HepG2 (cell line): ENCODE data around the gene ELP5. TPM values are rescaled to one million over a fixed set of nuclear protein-coding genes. Genes with fewer than 3 reads are reported as not detected.

Experiments
- CENPT ChIP-seq: sonication (generic); formaldehyde crosslinking; IDR thresholded peaks from 2 replicates; pipeline ENCODE4 v1.8.0; 2022; ENCODE audit warnings: low read depth, mild to moderate bottlenecking, moderate library complexity, missing genetic modification reagents
- FLYWCH1 ChIP-seq: sonication (generic); formaldehyde crosslinking; IDR thresholded peaks from 2 replicates; pipeline ENCODE4 v1.8.1; 2023; ENCODE audit warnings: mild to moderate bottlenecking, missing genetic modification reagents
- GABPA ChIP-seq, 2 experiments: IDR thresholded peaks; 2 replicates each; pipeline ENCODE4 v1.6.1; 2011 to 2016; ENCODE audit warnings: low read depth in 2 of 2, low read length in 1 of 2, missing biosample characterization in 1 of 2, missing genetic modification characterization in 1 of 2
- HHEX ChIP-seq: IDR thresholded peaks from 2 replicates; pipeline ENCODE4 v1.6.1; 2016; ENCODE audit warnings: control low read depth
- KLF11 ChIP-seq: IDR thresholded peaks from 2 replicates; pipeline ENCODE4 v1.6.1; 2016; ENCODE audit warnings: missing compliant biosample characterization
- PHF5A ChIP-seq: IDR thresholded peaks from one replicate; pipeline ENCODE4 v1.6.1; 2018; ENCODE audit warnings: low read depth, missing genetic modification reagents; ENCODE audit not compliant: unreplicated experiment
- RAD21 ChIP-seq: fragments of 450-650 bp; formaldehyde crosslinking; IDR thresholded peaks from 2 replicates; pipeline ENCODE4 v1.5.0; 2020; ENCODE audit warnings: mild to moderate bottlenecking
- RNF2 ChIP-seq: fragments of 450-650 bp; conservative IDR thresholded peaks from 2 replicates; pipeline ENCODE4 v1.6.1; 2016; ENCODE audit warnings: low read depth
- RXRB ChIP-seq: IDR thresholded peaks from 2 replicates; pipeline ENCODE4 v1.6.1; 2016; ENCODE audit warnings: borderline replicate concordance, missing genetic modification reagents, missing compliant biosample characterization
- SIX1 ChIP-seq: sonication (generic); formaldehyde crosslinking; IDR thresholded peaks from 2 replicates; pipeline ENCODE4 v1.4.0; 2020; ENCODE audit warnings: missing genetic modification reagents, borderline replicate concordance
- SMARCE1 ChIP-seq: fragments of 450-650 bp; IDR thresholded peaks from 2 replicates; pipeline ENCODE4 v1.6.1; 2017; ENCODE audit warnings: borderline replicate concordance
- ZBTB7A ChIP-seq: sonication (generic); formaldehyde crosslinking; IDR thresholded peaks from 2 replicates; pipeline ENCODE4 v1.8.0; 2022; ENCODE audit warnings: mild to moderate bottlenecking, missing genetic modification reagents
- ZEB1 ChIP-seq: IDR thresholded peaks from 2 replicates; pipeline ENCODE4 v1.6.1; 2012; ENCODE audit warnings: mild to moderate bottlenecking, low read depth, inconsistent platforms; ENCODE audit not compliant: insufficient replicate concordance
- ZNF143 ChIP-seq: sonication (generic); formaldehyde crosslinking; IDR thresholded peaks from 2 replicates; pipeline ENCODE4 v1.4.0; 2020; ENCODE audit warnings: missing genetic modification reagents
- ZNF451 ChIP-seq: sonication (generic); formaldehyde crosslinking; IDR thresholded peaks from 2 replicates; pipeline ENCODE4 v1.5.0; 2020; ENCODE audit warnings: mild to moderate bottlenecking, missing genetic modification reagents
- ZNF615 ChIP-seq: sonication (generic); formaldehyde crosslinking; IDR thresholded peaks from 2 replicates; pipeline ENCODE4 v1.5.0; 2020; ENCODE audit warnings: mild to moderate bottlenecking, missing genetic modification reagents, borderline replicate concordance
- polyA plus RNA-seq, 8 experiments: library from polyadenylated mRNA; depleted of rRNA in 3 of 8; stranded (reverse) in 7 of 8; unstranded in 1 of 8; fragments of >200 nt; fragmentation: Illumina TruSeq in 4 of 8; extraction: Trizol in 4 of 8; gene quantifications; 2 replicates each; pipeline versions ENCODE4 v1.2.1 to v1.2.3, GENCODE V29; 2011 to 2016; ENCODE audit warnings: low read depth in 4 of 8, missing spikeins in 1 of 8, mixed read lengths in 1 of 8; ENCODE audit not compliant: insufficient read depth in 1 of 8
- total RNA-seq, 5 experiments: library from RNA; depleted of rRNA; stranded (reverse); fragments of >200 nt; fragmentation: Illumina TruSeq; extraction: Trizol; gene quantifications; 2 replicates each; pipeline ENCODE4 v1.2.3, GENCODE V29; 2016; ENCODE audit warnings: low read depth in 1 of 5
- TF ChIP-seq, protein P1 (sequence below): sonication (generic); formaldehyde crosslinking; IDR thresholded peaks from 2 replicates; pipeline ENCODE4 v1.4.0; 2020; ENCODE audit warnings: missing genetic modification reagents, borderline replicate concordance
- TF ChIP-seq, protein P2 (sequence below): sonication (generic); formaldehyde crosslinking; IDR thresholded peaks from 2 replicates; pipeline ENCODE4 v1.9.0; 2021; ENCODE audit warnings: missing genetic modification reagents, mild to moderate bottlenecking, borderline replicate concordance
- TF ChIP-seq, protein P3 (sequence below): sonication (generic); formaldehyde crosslinking; IDR thresholded peaks from 2 replicates; pipeline ENCODE4 v1.4.0; 2020; ENCODE audit warnings: missing genetic modification reagents
- TF ChIP-seq, protein P4 (sequence below): sonication (generic); formaldehyde crosslinking; IDR thresholded peaks from 2 replicates; pipeline ENCODE4 v1.8.1; 2023; ENCODE audit warnings: mild to moderate bottlenecking, missing genetic modification reagents

ELP5 gene
- total and polyA plus RNA-seq, 2 of the 13 experiments (the other 11 are each of a cell fraction or from before 2014, with no cell fraction given), result 67.6 to 69.8 TPM

DNA sequence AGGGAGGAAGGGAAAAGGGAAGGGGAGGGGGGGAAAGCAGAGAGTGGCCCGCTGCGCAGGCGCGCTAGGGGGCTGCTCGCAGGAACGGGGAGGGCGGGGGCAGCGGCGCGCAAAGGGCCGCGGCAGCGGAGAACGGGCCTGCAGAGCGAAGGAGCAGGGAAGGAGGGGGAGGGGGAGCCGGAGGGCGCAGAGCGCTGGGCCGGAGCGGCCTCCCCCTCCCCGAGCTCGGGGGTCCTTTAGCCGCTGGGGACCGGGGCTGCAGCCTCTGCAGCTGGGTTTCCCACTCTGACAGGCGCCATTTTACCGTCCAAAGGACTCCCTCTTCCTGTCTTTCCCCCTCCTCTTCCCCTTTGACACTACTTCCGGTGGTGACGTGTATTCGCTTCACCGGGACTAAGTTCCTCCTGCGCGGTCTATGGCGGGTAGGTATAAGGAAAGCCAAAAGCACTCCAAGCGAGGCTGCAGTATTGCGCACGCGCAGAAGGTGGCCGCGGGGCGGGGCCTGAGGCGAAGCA, 297 bp upstream of the ELP5 start, which contains the start of gene CTDNEP1 (continued):
- TF ChIP-seq, protein P1, sequence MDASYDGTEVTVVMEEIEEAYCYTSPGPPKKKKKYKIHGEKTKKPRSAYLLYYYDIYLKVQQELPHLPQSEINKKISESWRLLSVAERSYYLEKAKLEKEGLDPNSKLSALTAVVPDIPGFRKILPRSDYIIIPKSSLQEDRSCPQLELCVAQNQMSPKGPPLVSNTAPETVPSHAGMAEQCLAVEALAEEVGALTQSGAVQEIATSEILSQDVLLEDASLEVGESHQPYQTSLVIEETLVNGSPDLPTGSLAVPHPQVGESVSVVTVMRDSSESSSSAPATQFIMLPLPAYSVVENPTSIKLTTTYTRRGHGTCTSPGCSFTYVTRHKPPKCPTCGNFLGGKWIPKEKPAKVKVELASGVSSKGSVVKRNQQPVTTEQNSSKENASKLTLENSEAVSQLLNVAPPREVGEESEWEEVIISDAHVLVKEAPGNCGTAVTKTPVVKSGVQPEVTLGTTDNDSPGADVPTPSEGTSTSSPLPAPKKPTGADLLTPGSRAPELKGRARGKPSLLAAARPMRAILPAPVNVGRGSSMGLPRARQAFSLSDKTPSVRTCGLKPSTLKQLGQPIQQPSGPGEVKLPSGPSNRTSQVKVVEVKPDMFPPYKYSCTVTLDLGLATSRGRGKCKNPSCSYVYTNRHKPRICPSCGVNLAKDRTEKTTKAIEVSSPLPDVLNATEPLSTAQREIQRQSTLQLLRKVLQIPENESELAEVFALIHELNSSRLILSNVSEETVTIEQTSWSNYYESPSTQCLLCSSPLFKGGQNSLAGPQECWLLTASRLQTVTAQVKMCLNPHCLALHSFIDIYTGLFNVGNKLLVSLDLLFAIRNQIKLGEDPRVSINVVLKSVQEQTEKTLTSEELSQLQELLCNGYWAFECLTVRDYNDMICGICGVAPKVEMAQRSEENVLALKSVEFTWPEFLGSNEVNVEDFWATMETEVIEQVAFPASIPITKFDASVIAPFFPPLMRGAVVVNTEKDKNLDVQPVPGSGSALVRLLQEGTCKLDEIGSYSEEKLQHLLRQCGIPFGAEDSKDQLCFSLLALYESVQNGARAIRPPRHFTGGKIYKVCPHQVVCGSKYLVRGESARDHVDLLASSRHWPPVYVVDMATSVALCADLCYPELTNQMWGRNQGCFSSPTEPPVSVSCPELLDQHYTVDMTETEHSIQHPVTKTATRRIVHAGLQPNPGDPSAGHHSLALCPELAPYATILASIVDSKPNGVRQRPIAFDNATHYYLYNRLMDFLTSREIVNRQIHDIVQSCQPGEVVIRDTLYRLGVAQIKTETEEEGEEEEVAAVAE, result no peak
- TF ChIP-seq, protein P2, sequence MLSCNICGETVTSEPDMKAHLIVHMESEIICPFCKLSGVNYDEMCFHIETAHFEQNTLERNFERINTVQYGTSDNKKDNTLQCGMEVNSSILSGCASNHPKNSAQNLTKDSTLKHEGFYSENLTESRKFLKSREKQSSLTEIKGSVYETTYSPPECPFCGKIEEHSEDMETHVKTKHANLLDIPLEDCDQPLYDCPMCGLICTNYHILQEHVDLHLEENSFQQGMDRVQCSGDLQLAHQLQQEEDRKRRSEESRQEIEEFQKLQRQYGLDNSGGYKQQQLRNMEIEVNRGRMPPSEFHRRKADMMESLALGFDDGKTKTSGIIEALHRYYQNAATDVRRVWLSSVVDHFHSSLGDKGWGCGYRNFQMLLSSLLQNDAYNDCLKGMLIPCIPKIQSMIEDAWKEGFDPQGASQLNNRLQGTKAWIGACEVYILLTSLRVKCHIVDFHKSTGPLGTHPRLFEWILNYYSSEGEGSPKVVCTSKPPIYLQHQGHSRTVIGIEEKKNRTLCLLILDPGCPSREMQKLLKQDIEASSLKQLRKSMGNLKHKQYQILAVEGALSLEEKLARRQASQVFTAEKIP (CRISPR knock-in tag), result no peak
- TF ChIP-seq PHF5A, result no peak
- TF ChIP-seq SIX1 (CRISPR knock-in tag), result no peak
- peak; percentile 37 for TF ChIP-seq RAD21 (CRISPR knock-in tag)
- TF ChIP-seq ZEB1, result no peak
- no peak for TF ChIP-seq FLYWCH1 (CRISPR knock-in tag)
- no peak for TF ChIP-seq ZBTB7A (CRISPR knock-in tag)
- TF ChIP-seq HHEX (CRISPR knock-in tag), result no peak
- TF ChIP-seq, protein P3, sequence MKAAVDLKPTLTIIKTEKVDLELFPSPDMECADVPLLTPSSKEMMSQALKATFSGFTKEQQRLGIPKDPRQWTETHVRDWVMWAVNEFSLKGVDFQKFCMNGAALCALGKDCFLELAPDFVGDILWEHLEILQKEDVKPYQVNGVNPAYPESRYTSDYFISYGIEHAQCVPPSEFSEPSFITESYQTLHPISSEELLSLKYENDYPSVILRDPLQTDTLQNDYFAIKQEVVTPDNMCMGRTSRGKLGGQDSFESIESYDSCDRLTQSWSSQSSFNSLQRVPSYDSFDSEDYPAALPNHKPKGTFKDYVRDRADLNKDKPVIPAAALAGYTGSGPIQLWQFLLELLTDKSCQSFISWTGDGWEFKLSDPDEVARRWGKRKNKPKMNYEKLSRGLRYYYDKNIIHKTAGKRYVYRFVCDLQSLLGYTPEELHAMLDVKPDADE (CRISPR knock-in tag), result no peak
- no peak for TF ChIP-seq RNF2
- TF ChIP-seq KLF11 (CRISPR knock-in tag), result 0 out of 2 replicates have a peak, but pooled peaks have one; percentile 10
- TF ChIP-seq, protein P4, sequence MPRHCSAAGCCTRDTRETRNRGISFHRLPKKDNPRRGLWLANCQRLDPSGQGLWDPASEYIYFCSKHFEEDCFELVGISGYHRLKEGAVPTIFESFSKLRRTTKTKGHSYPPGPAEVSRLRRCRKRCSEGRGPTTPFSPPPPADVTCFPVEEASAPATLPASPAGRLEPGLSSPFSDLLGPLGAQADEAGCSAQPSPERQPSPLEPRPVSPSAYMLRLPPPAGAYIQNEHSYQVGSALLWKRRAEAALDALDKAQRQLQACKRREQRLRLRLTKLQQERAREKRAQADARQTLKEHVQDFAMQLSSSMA (CRISPR knock-in tag), result no peak
- no peak for TF ChIP-seq RXRB (CRISPR knock-in tag)
- TF ChIP-seq ZNF451 (CRISPR knock-in tag), result peak; percentile 37; the same call in 1 of the 2 replicates
- no peak for TF ChIP-seq ZNF143 (CRISPR knock-in tag)
- TF ChIP-seq CENPT (CRISPR knock-in tag), result no peak
- no peak for TF ChIP-seq SMARCE1
- TF ChIP-seq ZNF615 (CRISPR knock-in tag), result no peak
- TF ChIP-seq GABPA (IDR thresholded peaks at IDR 0.05; ENCODE audit: low read depth, low read length), result peak; percentile 78
- peak; percentile 95 for TF ChIP-seq GABPA (CRISPR knock-in tag; IDR thresholded peaks at IDR 0.05; ENCODE audit: low read depth)
